Peyer's patch (tissue), 4 donors: ENCODE data around the gene ERH.

ENCODE experiments used
- POLR2A ChIP-seq, 2 donors: fragments of 450-650 bp; IDR thresholded peaks; one replicate each; pipeline ENCODE4 v1.5.1; 2017; ENCODE audit warnings: antibody characterized with exemption in 2 of 2, mild to moderate bottlenecking in 2 of 2, moderate library complexity in 2 of 2
- TF ChIP-seq, protein P1 (sequence below), 6 experiments: fragments of 450-650 bp in 4 of 6; fragments of 200-600 bp in 2 of 6; sonication (generic) in 1 of 6; IDR thresholded peaks; one replicate each; pipeline ENCODE4 v1.5.1; 2017 to 2019; ENCODE audit warnings: antibody characterized with exemption in 6 of 6, mild to moderate bottlenecking in 3 of 6, moderate library complexity in 1 of 6

DNA sequence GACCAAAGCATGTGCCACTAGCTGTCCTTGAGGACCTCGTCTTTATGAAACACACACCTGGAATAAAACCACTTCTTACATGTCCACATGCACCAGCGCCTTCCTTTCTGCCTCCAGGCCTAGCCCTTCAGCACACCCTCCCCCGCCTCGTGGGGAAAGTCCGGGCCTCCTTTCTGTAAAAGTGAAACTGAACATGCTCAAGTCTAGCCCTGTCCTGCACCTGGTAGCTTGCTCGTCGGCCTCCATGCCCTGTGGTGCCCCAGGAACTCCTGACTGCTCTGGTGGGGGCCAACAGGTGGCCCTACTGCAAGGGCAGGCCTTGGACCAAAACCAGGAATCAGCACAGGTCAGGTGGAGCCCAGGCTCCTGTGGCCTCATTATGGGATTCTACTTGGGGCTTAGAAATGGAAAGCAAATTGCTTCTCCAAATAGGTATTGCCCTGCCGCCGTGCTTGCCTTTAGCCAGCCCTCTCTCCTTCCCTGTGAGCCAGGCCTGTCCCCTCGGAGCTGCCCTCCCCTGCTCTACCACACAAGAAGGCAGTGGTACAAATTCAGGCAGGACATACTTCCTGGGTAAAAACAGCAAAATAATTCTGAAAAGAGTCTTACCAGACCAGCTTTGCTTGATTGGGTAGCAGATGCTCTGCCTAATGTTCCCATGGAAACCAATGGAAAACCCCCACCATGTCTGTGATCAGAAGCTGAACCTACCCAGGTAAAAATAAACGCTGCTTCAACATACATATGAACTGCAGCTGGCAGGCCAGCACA, 43.5 kb downstream of the ERH start:
- TF ChIP-seq, protein P1, sequence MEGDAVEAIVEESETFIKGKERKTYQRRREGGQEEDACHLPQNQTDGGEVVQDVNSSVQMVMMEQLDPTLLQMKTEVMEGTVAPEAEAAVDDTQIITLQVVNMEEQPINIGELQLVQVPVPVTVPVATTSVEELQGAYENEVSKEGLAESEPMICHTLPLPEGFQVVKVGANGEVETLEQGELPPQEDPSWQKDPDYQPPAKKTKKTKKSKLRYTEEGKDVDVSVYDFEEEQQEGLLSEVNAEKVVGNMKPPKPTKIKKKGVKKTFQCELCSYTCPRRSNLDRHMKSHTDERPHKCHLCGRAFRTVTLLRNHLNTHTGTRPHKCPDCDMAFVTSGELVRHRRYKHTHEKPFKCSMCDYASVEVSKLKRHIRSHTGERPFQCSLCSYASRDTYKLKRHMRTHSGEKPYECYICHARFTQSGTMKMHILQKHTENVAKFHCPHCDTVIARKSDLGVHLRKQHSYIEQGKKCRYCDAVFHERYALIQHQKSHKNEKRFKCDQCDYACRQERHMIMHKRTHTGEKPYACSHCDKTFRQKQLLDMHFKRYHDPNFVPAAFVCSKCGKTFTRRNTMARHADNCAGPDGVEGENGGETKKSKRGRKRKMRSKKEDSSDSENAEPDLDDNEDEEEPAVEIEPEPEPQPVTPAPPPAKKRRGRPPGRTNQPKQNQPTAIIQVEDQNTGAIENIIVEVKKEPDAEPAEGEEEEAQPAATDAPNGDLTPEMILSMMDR (IDR thresholded peaks at IDR 0.05): no peak
- TF ChIP-seq POLR2A (IDR thresholded peaks at IDR 0.05): no peak
